Measurements from ENCODE around the gene LTBP1.

Gene LTBP1

GRCh38 chr2:33256162-33256755 lies 309.5 kb downstream of the LTBP1 start:
- no peak for DNase-seq

GRCh38 chr2:33258387-33258786 lies 311.6 kb downstream of the LTBP1 start:
- no peak for DNase-seq

GRCh38 chr2:33262097-33262496 lies 315.3 kb downstream of the LTBP1 start:
- no peak for DNase-seq

GRCh38 chr2:33264766-33265165 lies 318.0 kb downstream of the LTBP1 start:
- no peak for DNase-seq

- DNase-seq: no peak
These were observed 319.0 kb downstream of the LTBP1 start for GRCh38 chr2:33265584-33266338.

- no peak for DNase-seq
These were observed 319.7 kb downstream of the LTBP1 start for GRCh38 chr2:33266467-33266866.

- DNase-seq: no peak
These were observed 320.3 kb downstream of the LTBP1 start for GRCh38 chr2:33267043-33267442.

GRCh38 chr2:33267756-33268155 lies 321.0 kb downstream of the LTBP1 start:
- no peak for DNase-seq

- no peak for DNase-seq
These were observed 321.6 kb downstream of the LTBP1 start for GRCh38 chr2:33268246-33268831.

- no peak for DNase-seq
These were observed 325.2 kb downstream of the LTBP1 start for GRCh38 chr2:33272001-33272400.

GRCh38 chr2:33273479-33273878 lies 326.7 kb downstream of the LTBP1 start:
- DNase-seq: no peak

GRCh38 chr2:33274524-33274923 lies 327.8 kb downstream of the LTBP1 start:
- no peak for DNase-seq

GRCh38 chr2:33275689-33276444 lies 329.1 kb downstream of the LTBP1 start:
- DNase-seq: peak in 17 of 56 donors; percentile 11 to 55 (median 29)

- DNase-seq: no peak
These were observed 330.3 kb downstream of the LTBP1 start for GRCh38 chr2:33277002-33277426.

GRCh38 chr2:33278245-33278943 lies 331.6 kb downstream of the LTBP1 start:
- peak in 2 of 56 donors; percentile 1 to 11 for DNase-seq

- DNase-seq: no peak
These were observed 337.5 kb downstream of the LTBP1 start for GRCh38 chr2:33284287-33284686.

GRCh38 chr2:33287507-33288005 lies 340.8 kb downstream of the LTBP1 start:
- DNase-seq: no peak

- no peak for DNase-seq
These were observed 341.3 kb downstream of the LTBP1 start for GRCh38 chr2:33288011-33288410.

GRCh38 chr2:33289961-33290360 lies 343.2 kb downstream of the LTBP1 start:
- DNase-seq: no peak

- no peak for DNase-seq
These were observed 344.7 kb downstream of the LTBP1 start for GRCh38 chr2:33291278-33292013.
